Endothelial cell (in vitro differentiated cells): Measurements from ENCODE around the gene TBC1D22A. TPM values are rescaled to one million over a fixed set of nuclear protein-coding genes. Genes with fewer than 3 reads are reported as not detected.

Source experiments
- DNase-seq: peaks from one replicate; pipeline ENCODE4 v3.0.0; 2021; ENCODE audit warnings: low spot score
- H3K27ac Mint-ChIP-seq: one replicate; pipeline ENCODE4 v1.8.0; 2021; ENCODE audit warnings: mixed read lengths, inconsistent platforms; ENCODE audit not compliant: unreplicated experiment
- H3K27me3 Mint-ChIP-seq: one replicate; pipeline ENCODE4 v1.8.0; 2021; ENCODE audit warnings: mild to moderate bottlenecking, moderate library complexity, mixed read lengths, inconsistent platforms; ENCODE audit not compliant: unreplicated experiment
- H3K36me3 Mint-ChIP-seq: one replicate; pipeline ENCODE4 v1.8.0; 2021; ENCODE audit warnings: mild to moderate bottlenecking, low read depth, mixed read lengths, inconsistent platforms; ENCODE audit not compliant: unreplicated experiment
- H3K4me1 Mint-ChIP-seq: one replicate; pipeline ENCODE4 v1.8.0; 2021; ENCODE audit warnings: mild to moderate bottlenecking, mixed read lengths, inconsistent platforms; ENCODE audit not compliant: unreplicated experiment
- H3K4me3 Mint-ChIP-seq: one replicate; pipeline ENCODE4 v1.8.0; 2021; ENCODE audit warnings: mild to moderate bottlenecking, mixed read lengths, inconsistent platforms; ENCODE audit not compliant: unreplicated experiment
- H3K9me3 Mint-ChIP-seq: one replicate; pipeline ENCODE4 v1.8.0; 2021; ENCODE audit warnings: mixed read lengths, inconsistent platforms; ENCODE audit not compliant: unreplicated experiment
- CTCF ChIP-seq: fragments of 200-600 bp; sonication (generic); IDR thresholded peaks from one replicate; pipeline ENCODE4 v1.5.0; 2021; ENCODE audit warnings: antibody characterized with exemption; ENCODE audit not compliant: unreplicated experiment
- total RNA-seq: library from RNA; stranded (reverse); fragmentation: NEBNext Ultra II Directional; extraction: Animal tissue kit (Norgen Biotek cat#: 25700); gene quantifications from one replicate; pipeline ENCODE4 v1.2.1, GENCODE V29; 2021; ENCODE audit not compliant: unreplicated experiment

The TBC1D22A gene
- total RNA-seq, 1 donor from 2014 or later = 25.3 TPM

- TF ChIP-seq CTCF = no peak
- no peak overlapping the region for H3K4me3 Mint-ChIP-seq
- no peaks in the 10 kb centered on the region for H3K4me1 Mint-ChIP-seq
- H3K9me3 Mint-ChIP-seq = no peaks in the 10 kb centered on the region
- H3K36me3 Mint-ChIP-seq = peaks cover 13% of the 10 kb centered on the region
- DNase-seq = no peak
- no peak overlapping the region for H3K27ac Mint-ChIP-seq
- peaks cover 1% of the 10 kb centered on the region for H3K27me3 Mint-ChIP-seq
Observed at GRCh38 chr22:47067321-47067890, 305.0 kb downstream of the TBC1D22A start.

- Mint-ChIP-seq H3K36me3 (peaks cover 9% of the 10 kb centered on the region), H3K9me3 (no peaks in the 10 kb centered on the region), H3K27me3 (peaks cover 1% of the 10 kb centered on the region), H3K4me3 (no peak overlapping the region), H3K4me1 (no peaks in the 10 kb centered on the region), H3K27ac (no peak overlapping the region)
- no peak for TF ChIP-seq CTCF
- no peak for DNase-seq
Observed at GRCh38 chr22:47067911-47068625, 305.6 kb downstream of the TBC1D22A start.

GRCh38 chr22:47068626-47068996, 306.2 kb downstream of the TBC1D22A start:
- no peak for TF ChIP-seq CTCF
- Mint-ChIP-seq H3K27ac (no peak overlapping the region), H3K9me3 (no peaks in the 10 kb centered on the region), H3K27me3 (peaks cover 1% of the 10 kb centered on the region), H3K36me3 (peaks cover 9% of the 10 kb centered on the region), H3K4me1 (no peaks in the 10 kb centered on the region), H3K4me3 (no peak overlapping the region)
- no peak for DNase-seq

- no peaks in the 10 kb centered on the region for H3K4me1 Mint-ChIP-seq
- no peak overlapping the region for H3K4me3 Mint-ChIP-seq
- H3K36me3 Mint-ChIP-seq = peaks cover 9% of the 10 kb centered on the region
- H3K27ac Mint-ChIP-seq = no peak overlapping the region
- no peak for TF ChIP-seq CTCF
- no peak for DNase-seq
- no peaks in the 10 kb centered on the region for H3K9me3 Mint-ChIP-seq
- peaks cover 1% of the 10 kb centered on the region for H3K27me3 Mint-ChIP-seq
Observed at GRCh38 chr22:47069270-47069669, 306.8 kb downstream of the TBC1D22A start.

- Mint-ChIP-seq H3K27ac (no peak overlapping the region), H3K9me3 (no peaks in the 10 kb centered on the region), H3K36me3 (peaks cover 3% of the 10 kb centered on the region), H3K4me1 (no peaks in the 10 kb centered on the region), H3K4me3 (no peak overlapping the region), H3K27me3 (no peaks in the 10 kb centered on the region)
- no peak for DNase-seq
- TF ChIP-seq CTCF = no peak
Observed at GRCh38 chr22:47071078-47071806, 308.8 kb downstream of the TBC1D22A start.
